K562 treated with DMSO at 1 percent for 12 hours (cell line): ENCODE measurements around the gene MAPK8IP1. TPM values are rescaled to one million over a fixed set of nuclear protein-coding genes. Genes with fewer than 3 reads are reported as not detected.

ENCODE experiments used
- total RNA-seq: library from RNA; unstranded; fragments of 300-600 nt; gene quantifications from 2 replicates; pipeline ENCODE4 v1.2.3, GENCODE V29; 2022; ENCODE audit not compliant: insufficient read depth

The MAPK8IP1 gene
- total RNA-seq, result 4.2 and 5.8 TPM in 2 replicates

GRCh38 chr11:45885274-45885920 is at the start of gene MAPK8IP1:
MAPK8IP1 (plus strand) TSS chr11:45885651; CDS start chr11:45885821, 170 bp downstream.

GRCh38 chr11:45846974-45847910 is 38.2 kb upstream of the MAPK8IP1 start, which contains the start of gene CRY2:
CRY2 (plus strand) TSS chr11:45847475; CDS start chr11:45847491, 16 bp downstream.

DNA sequence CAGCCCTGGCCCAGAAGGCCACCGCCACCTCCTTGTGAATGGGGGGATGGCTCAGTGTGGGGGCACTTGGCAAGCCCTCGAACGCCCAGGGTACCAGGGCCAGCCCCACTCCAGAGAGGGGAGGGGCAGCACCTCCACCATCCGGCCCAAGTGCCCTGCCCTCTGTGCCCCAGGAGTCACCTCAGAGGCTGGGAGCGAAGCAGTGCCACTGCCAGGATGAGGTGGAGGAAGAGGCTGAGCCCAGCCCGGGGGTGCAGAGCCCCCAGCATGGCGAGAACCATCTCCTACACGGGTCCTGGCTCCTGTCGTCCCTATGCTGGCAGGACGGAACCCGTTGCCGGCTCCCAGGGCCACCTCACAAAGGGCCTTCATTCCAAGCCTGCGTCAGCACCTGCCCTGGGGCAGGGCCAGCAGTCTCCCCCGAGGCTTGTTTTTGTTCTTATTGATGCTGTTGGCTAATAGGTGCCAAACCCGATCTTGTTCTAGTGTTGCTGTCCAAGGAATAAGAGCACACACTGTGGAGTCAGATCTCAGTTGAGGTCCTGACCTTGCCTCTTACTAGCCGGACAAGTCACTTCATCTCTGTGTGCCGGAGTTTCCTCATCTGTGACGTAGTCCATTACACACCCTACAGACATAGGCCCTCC is 21.6 kb downstream of the MAPK8IP1 start, which contains the start of gene FREY1:
Gene FREY1, minus strand, starts transcription at position 307 of the 647 bp plus-strand sequence. Its CDS starts 26 bp downstream, at position 281.

GRCh38 chr11:45917623-45918330 is 32.3 kb downstream of the MAPK8IP1 start, which contains the start of gene PEX16:
PEX16 (minus strand) TSS chr11:45917877; CDS start chr11:45917811, 66 bp downstream.

DNA sequence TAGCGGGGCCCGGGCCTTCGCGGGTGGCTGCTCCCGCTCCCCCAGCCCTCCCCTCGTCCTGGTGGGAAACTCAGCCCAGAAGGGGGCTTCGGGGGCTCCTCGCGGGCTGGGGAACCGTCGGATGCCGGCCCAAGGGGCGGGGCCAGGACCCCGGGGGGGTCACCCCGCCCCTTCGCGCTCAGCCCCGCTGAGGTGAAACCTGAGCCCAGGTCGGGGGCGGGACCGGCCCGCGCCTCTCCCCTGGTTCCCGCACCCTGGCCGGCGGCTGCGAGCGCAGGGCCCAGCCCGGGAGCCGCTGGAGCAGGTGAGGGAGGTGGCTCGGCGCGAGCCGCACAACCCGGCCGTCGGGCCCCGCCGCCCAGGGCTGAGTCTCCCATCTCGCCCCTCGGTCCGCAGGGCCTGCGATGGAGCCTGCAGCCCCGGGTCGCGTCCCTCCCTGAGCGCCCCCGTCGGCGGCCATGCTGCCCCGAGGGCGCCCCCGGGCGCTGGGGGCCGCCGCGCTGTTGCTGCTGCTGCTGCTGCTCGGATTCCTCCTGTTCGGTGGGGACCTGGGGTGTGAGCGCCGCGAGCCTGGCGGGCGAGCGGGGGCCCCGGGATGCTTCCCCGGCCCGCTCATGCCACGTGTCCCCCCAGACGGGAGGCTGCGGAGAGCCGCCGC is 37.1 kb downstream of the MAPK8IP1 start, which contains the start of gene LARGE2:
Gene LARGE2, plus strand, starts transcription at position 232 of the 658 bp plus-strand sequence. Its CDS starts 227 bp downstream, at position 459.

Other genes starting within 250 kb of the MAPK8IP1 start
- gene CHST1, start 220.0 kb upstream of the MAPK8IP1 start, total RNA-seq, result not detected in 2 replicates
- 7.3 and 15.9 TPM in 2 replicates for gene SLC35C1, start 80.5 kb upstream of the MAPK8IP1 start, total RNA-seq
- 7.2 and 20.0 TPM in 2 replicates for gene CRY2, start 38.2 kb upstream of the MAPK8IP1 start, total RNA-seq
- not detected in 2 replicates for gene FREY1, start 21.6 kb downstream of the MAPK8IP1 start, total RNA-seq
- 31.6 and 39.4 TPM in 2 replicates for gene PEX16, start 32.2 kb downstream of the MAPK8IP1 start, total RNA-seq
- 4.0 and 5.0 TPM in 2 replicates for gene LARGE2, start 37.0 kb downstream of the MAPK8IP1 start, total RNA-seq
- 9.1 and 27.2 TPM in 2 replicates for gene PHF21A, start 235.8 kb downstream of the MAPK8IP1 start, total RNA-seq